OCI-LY7 (cell line): ENCODE data around the gene PIPOX. TPM values are rescaled to one million over a fixed set of nuclear protein-coding genes. Genes with fewer than 3 reads are reported as not detected.
"Not testable (repeated sequence)": the region's sequence is repeated elsewhere in the genome, so short reads cannot be mapped to it uniquely, and the experiment has no call there.

Source experiments
- BruUV-seq: library from RNA; stranded (reverse); fragments of 400-500 nt; replicated peaks from 2 replicates; lab custom pipeline; 2021; lab: Mats Ljungman, UMichigan
- CTCF ChIA-PET: fragments of 300-600 bp; sonication (Branson Sonifier 250); formaldehyde crosslinking; loops from one replicate; lab custom pipeline; 2022; ENCODE audit warnings: antibody characterized with exemption; ENCODE audit not compliant: unreplicated experiment; lab: Charles Lee
- POLR2A ChIA-PET: fragments of 300-600 bp; sonication (Branson Sonifier 250); formaldehyde crosslinking; loops from one replicate; lab custom pipeline; 2022; ENCODE audit warnings: antibody characterized with exemption; lab: Charles Lee
- DNase-seq: peaks from one replicate; pipeline ENCODE4 v3.0.0-alpha.2; 2015; ENCODE audit warnings: low spot score
- H2AFZ ChIP-seq: fragments of 200-600 bp; sonication (generic), shearing (Covaris generic); 2 replicates; pipeline ENCODE4 v1.6.1; 2014; ENCODE audit warnings: mild to moderate bottlenecking, antibody characterized with exemption, low read length, moderate library complexity
- H3K27ac ChIP-seq: fragments of 200-600 bp; sonication (generic); 2 replicates; pipeline ENCODE4 v1.5.1; 2014; ENCODE audit warnings: mixed run types, low read depth, mild to moderate bottlenecking, moderate library complexity, low read length, inconsistent platforms; ENCODE audit not compliant: poor library complexity, severe bottlenecking
- H3K36me3 ChIP-seq: fragments of 200-600 bp; sonication (generic); 2 replicates; pipeline ENCODE4 v1.6.1; 2014; ENCODE audit warnings: mild to moderate bottlenecking, antibody characterized with exemption, low read length, moderate library complexity, mixed read lengths; ENCODE audit not compliant: insufficient read depth
- H3K4me1 ChIP-seq: fragments of 200-600 bp; sonication (generic); 2 replicates; pipeline ENCODE4 v1.5.1; 2014; ENCODE audit warnings: mild to moderate bottlenecking, low read length; ENCODE audit not compliant: insufficient read depth, poor library complexity, severe bottlenecking
- H3K4me2 ChIP-seq: fragments of 200-600 bp; sonication (generic); 2 replicates; pipeline ENCODE4 v1.6.1; 2014; ENCODE audit warnings: mild to moderate bottlenecking, low read length
- H3K4me3 ChIP-seq: fragments of 200-600 bp; sonication (generic); 2 replicates; pipeline ENCODE4 v1.5.1; 2014; ENCODE audit warnings: mild to moderate bottlenecking, low read depth, low read length; ENCODE audit not compliant: poor library complexity, severe bottlenecking
- H3K79me2 ChIP-seq: fragments of 200-600 bp; sonication (generic); 2 replicates; pipeline ENCODE4 v1.6.1; 2016; ENCODE audit warnings: low read depth, mild to moderate bottlenecking, low read length, moderate library complexity, mixed read lengths; ENCODE audit not compliant: insufficient read depth
- H3K9me2 ChIP-seq: fragments of 200-600 bp; sonication (generic); 2 replicates; pipeline ENCODE4 v1.6.1; 2016; ENCODE audit warnings: mild to moderate bottlenecking, low read length, mixed read lengths; ENCODE audit not compliant: insufficient read depth
- H3K9me3 ChIP-seq: fragments of 200-600 bp; sonication (generic); 2 replicates; pipeline ENCODE4 v1.6.1; 2014; ENCODE audit warnings: mild to moderate bottlenecking, mixed run types, low read length, mixed read lengths
- H4K20me1 ChIP-seq: fragments of 200-600 bp; sonication (generic); 2 replicates; pipeline ENCODE4 v1.6.1; 2014; ENCODE audit warnings: mild to moderate bottlenecking, antibody characterized with exemption, low read length, moderate library complexity, mixed read lengths; ENCODE audit not compliant: insufficient read depth
- CTCF ChIP-seq: fragments of 200-600 bp; sonication (generic); conservative IDR thresholded peaks from 2 replicates; pipeline ENCODE4 v1.5.1; 2014; ENCODE audit warnings: mild to moderate bottlenecking, antibody characterized with exemption, low read length, moderate library complexity, mixed read lengths
- EZH2phosphoT487 ChIP-seq: fragments of 200-600 bp; sonication (generic); IDR thresholded peaks from 2 replicates; pipeline ENCODE4 v1.6.1; 2018; ENCODE audit warnings: low read depth, borderline replicate concordance, mild to moderate bottlenecking, mixed run types, antibody characterized with exemption, low read length, moderate library complexity, mixed read lengths
- intact Hi-C: fragments of 100-400 bp; cut with micrococcal nuclease; formaldehyde crosslinking; loops from one replicate; pipeline ENCODE4 v1.10.0; 2022; ENCODE audit not compliant: unreplicated experiment
- total RNA-seq, 2 experiments: library from RNA; depleted of rRNA in 1 of 2; stranded (reverse); fragments of >200 nt in 1 of 2; shearing (Covaris generic) in 1 of 2; gene quantifications; 2 replicates each; pipeline ENCODE4 v1.2.3, GENCODE V29; 2014 to 2022

The PIPOX gene
- total RNA-seq, 2 experiments from 2014 or later: 3.8 to 4.1 TPM

- intact Hi-C loops: no loop called here
- DNase-seq: no peak
- Histone ChIP-seq H3K4me3 (no peak overlapping the region), H3K9me3 (no peaks in the 10 kb centered on the region), H3K4me2 (no peak overlapping the region), H4K20me1 (no peaks in the 10 kb centered on the region), H3K9me2 (no peaks in the 10 kb centered on the region), H3K27ac (no peak overlapping the region), H2AFZ (no peak overlapping the region), H3K79me2 (no peaks in the 10 kb centered on the region), H3K4me1 (no peaks in the 10 kb centered on the region), H3K36me3 (peaks cover 74% of the 10 kb centered on the region)
- TF ChIP-seq EZH2phosphoT487 (no peak), CTCF (no peak)
- BruUV-seq: no TSS peak
- CTCF ChIA-PET: no interaction called here
- POLR2A ChIA-PET: no interaction called here
Observed at GRCh38 chr17:29086628-29087332, 43.8 kb downstream of the PIPOX start.

- H3K27ac ChIP-seq, H4K20me1 ChIP-seq, H3K4me2 ChIP-seq, H3K4me1 ChIP-seq, BruUV-seq, H3K9me3 ChIP-seq, DNase-seq, H3K79me2 ChIP-seq, H3K9me2 ChIP-seq, intact Hi-C loops, POLR2A ChIA-PET, H2AFZ ChIP-seq, H3K4me3 ChIP-seq: not testable (repeated sequence)
- peaks cover 85% of the 10 kb centered on the region for H3K36me3 ChIP-seq
- CTCF ChIA-PET: interaction anchor here (1.9 kb wide), 1 partner anchor 123 kb away, joined by 5 read pairs; no protein-coding TSS in a partner anchor
Observed at GRCh38 chr17:29088782-29089181, 45.8 kb downstream of the PIPOX start.

GRCh38 chr17:29089601-29090044 lies 46.7 kb downstream of the PIPOX start:
- no peak overlapping the region for H3K4me3 ChIP-seq
- H3K4me1 ChIP-seq: no peaks in the 10 kb centered on the region
- no peaks in the 10 kb centered on the region for H3K79me2 ChIP-seq
- ChIA-PET POLR2A (no interaction called here), CTCF (interaction anchor here (1.0 to 1.9 kb wide), 2 partner anchors 56 to 124 kb away, joined by 3 to 5 read pairs; no protein-coding TSS in a partner anchor)
- no peak overlapping the region for H3K27ac ChIP-seq
- intact Hi-C loops: no loop called here
- DNase-seq: no peak
- BruUV-seq: no TSS peak
- no peak overlapping the region for H2AFZ ChIP-seq
- no peaks in the 10 kb centered on the region for H4K20me1 ChIP-seq
- H3K9me2 ChIP-seq: no peaks in the 10 kb centered on the region
- H3K36me3 ChIP-seq: peaks cover 89% of the 10 kb centered on the region
- TF ChIP-seq CTCF (no peak), EZH2phosphoT487 (no peak)
- H3K4me2 ChIP-seq: no peak overlapping the region
- H3K9me3 ChIP-seq: no peaks in the 10 kb centered on the region
